Psoas muscle (tissue), 8 donors: ENCODE results near the gene KCNG2. TPM values are rescaled to one million over a fixed set of nuclear protein-coding genes. Genes with fewer than 3 reads are reported as not detected.

Source experiments
- ATAC-seq, 4 donors: fragments of 200-7000 bp; cut with Tn5 transposase; one replicate each; pipeline ENCODE4 v1.9.1; 2020; ENCODE audit warnings: moderate library complexity in 3 of 4, mild to moderate bottlenecking in 2 of 4
- DNase-seq, 2 donors: peaks; one replicate each; pipeline ENCODE4 v3.0.0-alpha.2; 2020
- H3K27ac ChIP-seq: fragments of 200-600 bp; one replicate; pipeline ENCODE4 v1.8.0; 2022
- H3K27me3 ChIP-seq, 3 donors: fragments of 200-600 bp in 1 of 3; one replicate each; pipeline versions ENCODE4 v1.6.1 to v1.8.0; 2013 to 2022; ENCODE audit warnings: low read length in 2 of 3, mild to moderate bottlenecking in 2 of 3, moderate library complexity in 1 of 3; ENCODE audit not compliant: insufficient read depth in 3 of 3
- H3K36me3 ChIP-seq, 2 donors: fragments of 200-600 bp in 1 of 2; one replicate each; pipeline versions ENCODE4 v1.6.1 to v1.8.0; 2013 to 2022; ENCODE audit warnings: low read depth in 1 of 2, mild to moderate bottlenecking in 1 of 2, moderate library complexity in 1 of 2; ENCODE audit not compliant: insufficient read depth in 1 of 2
- H3K4me1 ChIP-seq: fragments of 200-600 bp; one replicate; pipeline ENCODE4 v1.8.0; 2022
- H3K4me3 ChIP-seq: fragments of 200-600 bp; one replicate; pipeline ENCODE4 v1.8.0; 2022; ENCODE audit warnings: mild to moderate bottlenecking
- H3K9me3 ChIP-seq: fragments of 200-600 bp; one replicate; pipeline ENCODE4 v1.8.0; 2022
- CTCF ChIP-seq: fragments of 200-600 bp; IDR thresholded peaks from one replicate; pipeline ENCODE4 v1.8.0; 2022; ENCODE audit warnings: antibody characterized with exemption
- WGBS, 3 donors: extraction: QIAGEN DNeasy Blood & Tissue Kit; methylation state at CpG; one replicate each; pipeline versions ENCODE4 v1.1.6 to v1.1.7; 2013; 5-methylcytosine and 5-hydroxymethylcytosine counted together
- intact Hi-C, 2 donors: fragments of 100-400 bp; cut with DNase I; formaldehyde crosslinking; loops; one replicate each; pipeline versions ENCODE4 v1.11.0 to v1.14.2; 2022
- polyA plus RNA-seq, 3 donors: library from polyadenylated mRNA; stranded (reverse); fragments of 200-250 nt; gene quantifications; one replicate each; pipeline ENCODE4 v1.2.3, GENCODE V29; 2013
- total RNA-seq, 4 donors: library from RNA; stranded (reverse); fragmentation: NEBNext Ultra II Directional in 2 of 4; extraction: Animal tissue kit (Norgen Biotek cat#: 25700) in 2 of 4; gene quantifications; one replicate each; pipeline versions ENCODE4 v1.2.1 to v1.2.4, GENCODE V29; 2021 to 2023
- donor health status: healthy with polysubstance abuse.
- donor health status: DM: no; HTN: no; CAD: no; lungs with moderate emphysema.
- donor health status: Bipolar disorder and iron deficiency.
- donor health status: healthy.
- donor health status: DM: yes; HTN: yes; CAD: no.
- donor health status: DM: no; HTN: no; CAD: no.
- donor health status: DM: no; HTN: no; CAD: no.
- donor health status: DM: yes; HTN: yes; CAD: no.

KCNG2 gene
- total and polyA plus RNA-seq, 7 donors = 0.04 to 0.54 (median 0.27) TPM; not detected in 2

GRCh38 chr18:79814373-79814772, 16.6 kb downstream of the KCNG2 start:
- H3K27me3 ChIP-seq = peaks cover 0 to 39% (median 13%) of the 10 kb centered on the region in 3 donors
- WGBS, 3 donors = 69 to 73% (median 70%) methylated on average over 7 of the region's 7 CpGs
- intact Hi-C loops = no loop called here

DNA sequence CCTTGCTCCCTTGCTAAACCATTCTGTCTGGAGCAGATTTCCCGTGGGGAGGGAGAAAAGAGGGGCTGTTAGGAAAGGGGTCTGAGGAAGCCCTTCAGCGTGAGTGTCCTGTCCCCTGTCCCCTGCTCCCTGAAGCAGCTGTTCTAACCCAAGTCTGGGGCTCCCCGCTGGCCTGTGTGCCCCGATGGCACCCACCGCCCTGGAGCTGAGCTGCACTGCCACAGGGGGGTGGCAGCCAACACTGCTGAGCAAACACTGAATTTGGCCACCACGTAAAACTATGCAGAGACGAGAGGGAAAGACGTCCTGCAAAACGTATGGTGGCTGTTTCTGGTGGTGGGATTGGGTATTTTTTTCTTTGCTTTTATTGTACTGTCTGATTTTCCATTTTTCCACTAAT, 17.9 kb downstream of the KCNG2 start:
- H3K27ac ChIP-seq = no peak overlapping the region
- H3K4me3 ChIP-seq = no peak overlapping the region
- H3K36me3 ChIP-seq = no peaks in the 10 kb centered on the region
- no peaks in the 10 kb centered on the region for H3K4me1 ChIP-seq
- ATAC-seq (no peak), DNase-seq (no peak)
- no peaks in the 10 kb centered on the region for H3K9me3 ChIP-seq
- no peak for TF ChIP-seq CTCF
- 41 to 45% (median 43%) methylated on average over 9 of the region's 9 CpGs for WGBS, 3 donors
- peaks cover 0 to 45% (median 13%) of the 10 kb centered on the region in 3 donors for H3K27me3 ChIP-seq
- intact Hi-C loops = no loop called here

More at GRCh38 chr18:79814373-79814772, 16.6 kb downstream of the KCNG2 start:
- Histone ChIP-seq H3K4me3 (no peak overlapping the region), H3K36me3 (no peaks in the 10 kb centered on the region), H3K27ac (no peak overlapping the region), H3K4me1 (no peaks in the 10 kb centered on the region), H3K9me3 (no peaks in the 10 kb centered on the region)
- ATAC-seq (no peak), DNase-seq (no peak)
- TF ChIP-seq CTCF = no peak

GRCh38 chr18:79816092-79816491, 18.4 kb downstream of the KCNG2 start:
- no peaks in the 10 kb centered on the region for H3K9me3 ChIP-seq
- H3K27me3 ChIP-seq = peaks cover 0 to 45% (median 13%) of the 10 kb centered on the region in 3 donors
- intact Hi-C loops = no loop called here
- TF ChIP-seq CTCF = no peak
- no peaks in the 10 kb centered on the region for H3K36me3 ChIP-seq
- H3K27ac ChIP-seq = no peak overlapping the region
- DNase-seq (no peak), ATAC-seq (no peak)
- H3K4me1 ChIP-seq = no peaks in the 10 kb centered on the region
- no peak overlapping the region for H3K4me3 ChIP-seq
- 34 to 45% (median 35%) methylated on average over 13 to 14 of the region's 14 CpGs for WGBS, 3 donors

DNA sequence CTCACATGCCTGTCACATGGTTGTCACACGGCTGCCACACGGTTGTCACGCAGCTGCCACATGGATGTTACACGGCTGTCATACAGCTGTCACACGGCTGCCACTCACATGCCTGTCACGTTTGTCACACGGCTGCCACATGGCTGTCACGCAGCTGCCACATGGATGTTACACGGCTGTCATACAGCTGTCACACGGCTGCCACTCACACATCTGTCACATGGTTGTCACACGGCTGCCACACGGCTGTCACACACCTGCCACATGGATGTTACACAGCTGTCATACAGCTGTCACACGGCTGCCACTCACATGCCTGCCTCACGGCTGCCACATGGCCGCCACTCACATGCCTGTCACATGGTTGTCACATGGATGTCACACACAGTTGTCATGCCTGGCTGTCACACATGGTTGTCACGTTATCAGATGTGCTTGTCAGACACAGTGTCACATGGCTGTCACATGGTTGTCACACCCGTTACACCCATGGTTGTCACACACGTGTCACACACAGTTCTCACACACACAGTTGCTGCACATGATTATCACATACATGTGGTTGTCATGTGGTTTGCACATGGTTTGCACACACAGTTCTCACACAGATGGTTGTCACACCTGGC, 19.4 kb downstream of the KCNG2 start:
- H3K4me3 ChIP-seq = no peak overlapping the region
- H3K4me1 ChIP-seq = no peaks in the 10 kb centered on the region
- intact Hi-C loops = no loop called here
- H3K27me3 ChIP-seq = peaks cover 0 to 36% (median 13%) of the 10 kb centered on the region in 3 donors
- no peak overlapping the region for H3K27ac ChIP-seq
- H3K9me3 ChIP-seq = no peaks in the 10 kb centered on the region
- H3K36me3 ChIP-seq = no peaks in the 10 kb centered on the region
- no peak for TF ChIP-seq CTCF
- 38 to 65% (median 49%) methylated on average over 18 of the region's 18 CpGs for WGBS, 3 donors
- DNase-seq = no peak
- no peak for ATAC-seq

- WGBS, 3 donors = 80 to 83% (median 82%) methylated on average over 8 of the region's 8 CpGs
- ATAC-seq = no peak
- Histone ChIP-seq H3K4me1 (no peaks in the 10 kb centered on the region), H3K27ac (no peak overlapping the region), H3K4me3 (no peak overlapping the region), H3K27me3 (peaks cover 0 to 31% (median 13%) of the 10 kb centered on the region in 3 donors), H3K9me3 (no peaks in the 10 kb centered on the region), H3K36me3 (no peaks in the 10 kb centered on the region)
- TF ChIP-seq CTCF = no peak
- intact Hi-C loops = no loop called here
- DNase-seq = no peak
These were observed 19.9 kb downstream of the KCNG2 start for GRCh38 chr18:79817607-79817998.
